Panc1 (cell line): ENCODE data around the gene MGST2. TPM values are rescaled to one million over a fixed set of nuclear protein-coding genes. Genes with fewer than 3 reads are reported as not detected.

Experiments
- ATAC-seq: fragments of 200-7000 bp; cut with Tn5 transposase; 2 replicates; pipeline ENCODE4 v1.9.1; 2020; ENCODE audit warnings: mild to moderate bottlenecking, moderate library complexity
- BruUV-seq: library from RNA; stranded (reverse); fragments of 400-500 nt; replicated peaks from 2 replicates; lab custom pipeline; 2021; lab: Mats Ljungman, UMichigan
- CTCF ChIA-PET: fragments of 300-600 bp; sonication (Branson Sonifier 250); formaldehyde crosslinking; loops from one replicate; lab custom pipeline; 2022; ENCODE audit warnings: antibody characterized with exemption; lab: Charles Lee
- POLR2A ChIA-PET: fragments of 300-600 bp; sonication (Branson Sonifier 250); formaldehyde crosslinking; loops from one replicate; lab custom pipeline; 2022; ENCODE audit warnings: antibody characterized with exemption; lab: Charles Lee
- DNase-seq: peaks from one replicate; pipeline ENCODE4 v3.0.0-alpha.2; 2010; ENCODE audit warnings: low read depth, low spot score
- H3K27ac ChIP-seq: 2 replicates; pipeline ENCODE4 v1.5.1; 2011; ENCODE audit warnings: mild to moderate bottlenecking, low read length, inconsistent platforms
- H3K27me3 ChIP-seq: fragments of 200-500 bp; sonication (Bioruptor generic); 2 replicates; pipeline ENCODE4 v1.6.0; 2014; ENCODE audit warnings: low read length, inconsistent platforms; ENCODE audit not compliant: control insufficient read depth, insufficient read depth
- H3K36me3 ChIP-seq: fragments of 200-500 bp; sonication (Bioruptor generic); 2 replicates; pipeline ENCODE4 v1.5.1; 2014; ENCODE audit warnings: inconsistent platforms, mild to moderate bottlenecking, low read length, moderate library complexity; ENCODE audit not compliant: control insufficient read depth, insufficient read depth
- H3K4me1 ChIP-seq: 2 replicates; pipeline ENCODE4 v1.5.1; 2011; ENCODE audit warnings: inconsistent platforms, mild to moderate bottlenecking, low read length, moderate library complexity; ENCODE audit not compliant: control insufficient read depth, insufficient read depth
- H3K4me3 ChIP-seq, 2 experiments: 2 replicates each; pipeline ENCODE4 v1.5.1; 2011 to 2012; ENCODE audit warnings: low read depth in 2 of 2, low read length in 2 of 2, mild to moderate bottlenecking in 2 of 2, inconsistent platforms in 1 of 2, moderate library complexity in 1 of 2
- H3K9me3 ChIP-seq: fragments of 200-500 bp; sonication (Bioruptor generic); 2 replicates; pipeline ENCODE4 v1.5.1; 2014; ENCODE audit warnings: low read depth, mild to moderate bottlenecking, inconsistent platforms, low read length, moderate library complexity; ENCODE audit not compliant: control insufficient read depth, insufficient read depth
- POLR2AphosphoS5 ChIP-seq: IDR thresholded peaks from 2 replicates; pipeline ENCODE4 v1.6.1; 2012; ENCODE audit warnings: mild to moderate bottlenecking, low read depth, low read length, moderate library complexity
- REST ChIP-seq, 2 experiments: IDR thresholded peaks; 2 replicates each; pipeline ENCODE4 v1.6.1; 2011 to 2012; ENCODE audit warnings: low read depth in 2 of 2, control low read depth in 1 of 2, low read length in 1 of 2, mild to moderate bottlenecking in 1 of 2, moderate library complexity in 1 of 2; ENCODE audit not compliant: insufficient read depth in 1 of 2
- SIN3A ChIP-seq: IDR thresholded peaks from 2 replicates; pipeline ENCODE4 v1.6.1; 2012; ENCODE audit warnings: low read depth, mild to moderate bottlenecking, low read length, moderate library complexity, borderline replicate concordance; ENCODE audit not compliant: insufficient read depth
- TCF7L2 ChIP-seq: IDR thresholded peaks from 2 replicates; pipeline ENCODE4 v1.6.1; 2011; ENCODE audit warnings: mild to moderate bottlenecking, low read depth, low read length, inconsistent platforms
- in situ Hi-C: cut with HindIII; loops from 2 replicates; pipeline ENCODE4 v1.10.0; 2016; ENCODE audit warnings: low sequenced_read_pairs, low pct_unique_long_range_greater_than_20kb
- intact Hi-C: fragments of 100-400 bp; cut with micrococcal nuclease; formaldehyde crosslinking; loops from one replicate; pipeline ENCODE4 v1.10.0; 2022; ENCODE audit not compliant: unreplicated experiment
- total RNA-seq: library from RNA; stranded (reverse); gene quantifications from one replicate; pipeline ENCODE4 v1.2.1, GENCODE V29; 2021; ENCODE audit not compliant: unreplicated experiment
- TF ChIP-seq, protein P1 (sequence below): fragments of 450-650 bp; IDR thresholded peaks from 2 replicates; pipeline ENCODE4 v1.5.1; 2017; ENCODE audit warnings: mild to moderate bottlenecking

Gene MGST2
- total RNA-seq, 1 experiment from 2014 or later: 17.4 TPM

DNA sequence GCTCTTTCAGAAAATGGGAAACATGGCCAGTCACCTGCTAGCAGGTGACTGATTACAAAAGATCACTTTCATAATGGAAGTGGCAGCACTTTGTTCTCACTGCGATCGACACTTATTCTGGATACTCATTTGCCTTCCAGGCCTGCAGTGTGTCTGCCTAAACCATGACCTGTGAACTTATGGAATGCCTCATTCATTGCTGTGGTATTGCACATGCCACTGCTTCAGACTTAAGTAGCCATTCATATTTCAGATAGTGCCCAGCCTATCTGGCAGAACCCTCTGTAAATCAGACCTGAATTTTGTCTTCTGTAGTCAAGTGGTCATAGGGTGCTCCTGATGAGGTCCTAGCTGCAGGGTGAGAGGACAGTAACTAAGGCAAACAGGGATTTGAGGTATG lies 23.3 kb upstream of the MGST2 start:
- DNase-seq: no peak
- H3K4me3 ChIP-seq: no peak overlapping the region
- intact Hi-C loops (no loop called here), in situ Hi-C loops (no loop called here)
- no peaks in the 10 kb centered on the region for H3K4me1 ChIP-seq
- BruUV-seq: no TSS peak
- H3K27ac ChIP-seq: no peak overlapping the region
- H3K9me3 ChIP-seq: no peaks in the 10 kb centered on the region
- TF ChIP-seq TCF7L2: no peak
- no peak for TF ChIP-seq SIN3A
- TF ChIP-seq, protein P1, sequence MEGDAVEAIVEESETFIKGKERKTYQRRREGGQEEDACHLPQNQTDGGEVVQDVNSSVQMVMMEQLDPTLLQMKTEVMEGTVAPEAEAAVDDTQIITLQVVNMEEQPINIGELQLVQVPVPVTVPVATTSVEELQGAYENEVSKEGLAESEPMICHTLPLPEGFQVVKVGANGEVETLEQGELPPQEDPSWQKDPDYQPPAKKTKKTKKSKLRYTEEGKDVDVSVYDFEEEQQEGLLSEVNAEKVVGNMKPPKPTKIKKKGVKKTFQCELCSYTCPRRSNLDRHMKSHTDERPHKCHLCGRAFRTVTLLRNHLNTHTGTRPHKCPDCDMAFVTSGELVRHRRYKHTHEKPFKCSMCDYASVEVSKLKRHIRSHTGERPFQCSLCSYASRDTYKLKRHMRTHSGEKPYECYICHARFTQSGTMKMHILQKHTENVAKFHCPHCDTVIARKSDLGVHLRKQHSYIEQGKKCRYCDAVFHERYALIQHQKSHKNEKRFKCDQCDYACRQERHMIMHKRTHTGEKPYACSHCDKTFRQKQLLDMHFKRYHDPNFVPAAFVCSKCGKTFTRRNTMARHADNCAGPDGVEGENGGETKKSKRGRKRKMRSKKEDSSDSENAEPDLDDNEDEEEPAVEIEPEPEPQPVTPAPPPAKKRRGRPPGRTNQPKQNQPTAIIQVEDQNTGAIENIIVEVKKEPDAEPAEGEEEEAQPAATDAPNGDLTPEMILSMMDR: no peak
- TF ChIP-seq REST (IDR thresholded peaks at IDR 0.05; ENCODE audit: insufficient read depth in 1 of 2, low read depth in 2 of 2, low read length in 1 of 2): no peak
- TF ChIP-seq POLR2AphosphoS5: no peak
- CTCF ChIA-PET: no interaction called here
- no peak for ATAC-seq
- POLR2A ChIA-PET: no interaction called here
- H3K27me3 ChIP-seq: no peaks in the 10 kb centered on the region
- no peaks in the 10 kb centered on the region for H3K36me3 ChIP-seq

DNA sequence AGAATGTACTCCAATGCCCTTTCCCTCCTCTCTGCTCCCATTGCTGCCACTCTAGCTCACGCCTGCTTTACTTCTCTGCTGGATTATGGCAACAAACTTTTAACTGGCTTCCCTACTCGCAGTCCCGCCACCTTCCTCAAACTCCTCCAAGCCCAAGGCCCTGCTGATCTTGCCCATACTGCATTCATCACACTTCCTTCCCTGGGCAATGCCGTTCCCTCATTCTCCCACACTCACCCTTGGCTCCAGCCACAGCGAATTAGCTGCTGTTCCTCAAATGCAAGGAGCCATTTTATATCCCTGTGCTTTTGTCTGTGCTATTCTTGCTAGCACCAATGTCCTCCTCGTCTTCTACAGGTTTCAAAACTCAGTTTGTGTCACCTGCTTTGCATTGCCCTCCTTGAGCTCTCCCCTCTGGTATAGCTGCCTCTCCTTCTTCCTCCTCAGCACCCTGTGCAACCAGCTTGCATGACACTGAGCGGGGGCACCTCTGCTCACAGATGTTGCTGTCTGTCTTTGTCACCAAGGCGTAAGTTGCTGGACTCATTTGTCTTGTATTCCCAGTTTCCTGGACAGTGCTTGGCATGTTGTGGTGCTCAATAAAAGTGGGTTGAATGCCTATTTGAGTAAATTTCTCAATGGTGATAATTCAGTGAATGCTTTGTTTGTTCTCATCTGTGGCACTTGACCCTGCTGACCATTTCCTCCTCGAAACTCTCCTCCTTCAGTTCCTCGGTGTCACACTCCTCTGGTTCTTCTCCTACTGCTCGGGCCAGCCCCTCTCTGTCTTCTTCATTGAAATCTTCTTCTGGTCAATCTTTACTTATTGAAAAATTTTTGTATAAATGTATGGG lies 22.4 kb upstream of the MGST2 start:
- H3K27ac ChIP-seq: no peak overlapping the region
- no peak overlapping the region for H3K4me3 ChIP-seq
- TF ChIP-seq, protein P1: no peak
- TF ChIP-seq REST (IDR thresholded peaks at IDR 0.05; ENCODE audit: insufficient read depth in 1 of 2, low read depth in 2 of 2, low read length in 1 of 2) (no peak), POLR2AphosphoS5 (no peak), SIN3A (no peak), TCF7L2 (no peak)
- no peaks in the 10 kb centered on the region for H3K9me3 ChIP-seq
- in situ Hi-C loops: no loop called here
- no peaks in the 10 kb centered on the region for H3K36me3 ChIP-seq
- ChIA-PET CTCF (no interaction called here), POLR2A (no interaction called here)
- intact Hi-C loops: no loop called here
- DNase-seq (no peak), ATAC-seq (no peak)
- H3K27me3 ChIP-seq: no peaks in the 10 kb centered on the region
- BruUV-seq: no TSS peak
- no peaks in the 10 kb centered on the region for H3K4me1 ChIP-seq
